BJ (cell line): ENCODE results near the gene B3GALT5. TPM values are rescaled to one million over a fixed set of nuclear protein-coding genes. Genes with fewer than 3 reads are reported as not detected.

Experiments
- CTCF ChIA-PET: fragments of 350-600 bp; formaldehyde crosslinking; extraction: SDS; loops from one replicate; lab custom pipeline; 2021; ENCODE audit warnings: antibody characterized with exemption, inconsistent platforms; lab: Yijun Ruan, JAX
- POLR2A ChIA-PET: fragments of 300-600 bp; sonication (Branson Sonifier 250); formaldehyde crosslinking; extraction: SDS; loops from one replicate; lab custom pipeline; 2021; ENCODE audit warnings: antibody characterized with exemption; lab: Charles Lee
- DNase-seq: peaks from one replicate; pipeline ENCODE4 v3.0.0-alpha.2; 2011; ENCODE audit warnings: low read depth
- H3K27me3 ChIP-seq: 2 replicates; pipeline ENCODE4 v1.6.0; 2011; ENCODE audit warnings: low read length; ENCODE audit not compliant: control insufficient read depth, insufficient read depth
- H3K36me3 ChIP-seq: 2 replicates; pipeline ENCODE4 v1.5.1; 2011; ENCODE audit warnings: low read length; ENCODE audit not compliant: control insufficient read depth, insufficient read depth
- H3K4me3 ChIP-seq: 2 replicates; pipeline ENCODE4 v1.5.1; 2011; ENCODE audit warnings: low read depth, mild to moderate bottlenecking, control low read depth, low read length
- CTCF ChIP-seq: IDR thresholded peaks from 2 replicates; pipeline ENCODE4 v1.5.1; 2011; ENCODE audit warnings: low read depth, mild to moderate bottlenecking, control low read depth, inconsistent platforms, low read length, moderate library complexity; ENCODE audit not compliant: insufficient read depth
- polyA plus RNA-seq: library from polyadenylated mRNA; depleted of rRNA; stranded (reverse); fragments of >200 nt; gene quantifications from 2 replicates; pipeline ENCODE4 v1.2.3, GENCODE V29; 2011

The B3GALT5 gene
- polyA plus RNA-seq, 1 experiment: 0.09 TPM

GRCh38 chr21:39620856-39621255 lies 8.1 kb downstream of the B3GALT5 start:
- POLR2A ChIA-PET: no interaction called here
- H3K4me3 ChIP-seq: no peak overlapping the region
- no peak for DNase-seq
- CTCF ChIA-PET: no interaction called here
- no peaks in the 10 kb centered on the region for H3K27me3 ChIP-seq
- no peak for TF ChIP-seq CTCF
- H3K36me3 ChIP-seq: no peaks in the 10 kb centered on the region

- no peak for DNase-seq
- H3K27me3 ChIP-seq: no peaks in the 10 kb centered on the region
- TF ChIP-seq CTCF: no peak
- POLR2A ChIA-PET: no interaction called here
- H3K36me3 ChIP-seq: no peaks in the 10 kb centered on the region
- H3K4me3 ChIP-seq: no peak overlapping the region
- CTCF ChIA-PET: no interaction called here
These were observed 12.6 kb downstream of the B3GALT5 start for GRCh38 chr21:39625211-39625895.

- no peak overlapping the region for H3K4me3 ChIP-seq
- DNase-seq: no peak
- no peak for TF ChIP-seq CTCF
- no peaks in the 10 kb centered on the region for H3K36me3 ChIP-seq
- ChIA-PET POLR2A (no interaction called here), CTCF (no interaction called here)
- no peaks in the 10 kb centered on the region for H3K27me3 ChIP-seq
These were observed 15.6 kb downstream of the B3GALT5 start for GRCh38 chr21:39628385-39628784.

- DNase-seq: no peak
- no peaks in the 10 kb centered on the region for H3K36me3 ChIP-seq
- H3K27me3 ChIP-seq: no peaks in the 10 kb centered on the region
- ChIA-PET CTCF (no interaction called here), POLR2A (no interaction called here)
- H3K4me3 ChIP-seq: no peak overlapping the region
- TF ChIP-seq CTCF: no peak
These were observed 17.5 kb downstream of the B3GALT5 start for GRCh38 chr21:39630191-39630591.

GRCh38 chr21:39630827-39631226 lies 18.1 kb downstream of the B3GALT5 start:
- ChIA-PET POLR2A (no interaction called here), CTCF (interaction anchor here (0.6 kb wide), 1 partner anchor 126 kb away, joined by 3 read pairs; no protein-coding TSS in a partner anchor)
- Histone ChIP-seq H3K27me3 (no peaks in the 10 kb centered on the region), H3K36me3 (no peaks in the 10 kb centered on the region), H3K4me3 (no peak overlapping the region)
- no peak for TF ChIP-seq CTCF
- DNase-seq: no peak
